Activated T-helper 2 cell treated with anti-CD3 and anti-CD28 coated beads, Interferon-gamma antibody, Interleukin-2, Interleukin-4, amounts not matched to agents 10 μg/mL and 5 μg/mL and 100 μg/mL, durations not matched to agents 14 hours and 24 hours and 36 hours (primary cell): Measurements from ENCODE around the gene PARN. TPM values are rescaled to one million over a fixed set of nuclear protein-coding genes. Genes with fewer than 3 reads are reported as not detected.

Experiments used
- DNase-seq: peaks from one replicate; pipeline ENCODE4 v3.0.0; 2021; ENCODE audit warnings: low spot score
- H3K27ac Mint-ChIP-seq: one replicate; pipeline ENCODE4 v1.8.0; 2021; ENCODE audit warnings: mixed read lengths
- H3K27me3 Mint-ChIP-seq: one replicate; pipeline ENCODE4 v1.8.0; 2021; ENCODE audit warnings: low read depth, mixed read lengths
- H3K36me3 Mint-ChIP-seq: one replicate; pipeline ENCODE4 v1.8.0; 2021; ENCODE audit warnings: low read depth, mixed read lengths
- H3K4me1 Mint-ChIP-seq: one replicate; pipeline ENCODE4 v1.8.0; 2021; ENCODE audit warnings: low read depth, mixed read lengths
- H3K4me3 Mint-ChIP-seq: one replicate; pipeline ENCODE4 v1.8.0; 2021; ENCODE audit warnings: low read depth, mild to moderate bottlenecking, moderate library complexity, mixed read lengths
- H3K9me3 Mint-ChIP-seq: one replicate; pipeline ENCODE4 v1.8.0; 2021; ENCODE audit warnings: mixed read lengths
- intact Hi-C: fragments of 100-400 bp; cut with micrococcal nuclease; formaldehyde crosslinking; loops from one replicate; pipeline ENCODE4 v1.15.1; 2023
- total RNA-seq: library from RNA; stranded (reverse); gene quantifications from 2 replicates; pipeline ENCODE4 v1.2.3, GENCODE V29; 2022

Gene PARN
- total RNA-seq, 1 donor from 2014 or later = 56.6 TPM

- no peak for DNase-seq
- intact Hi-C loops = no loop called here
- H3K27ac Mint-ChIP-seq = no peak overlapping the region
- no peak overlapping the region for H3K4me3 Mint-ChIP-seq
- peaks cover 3% of the 10 kb centered on the region for H3K9me3 Mint-ChIP-seq
- no peaks in the 10 kb centered on the region for H3K27me3 Mint-ChIP-seq
- peaks cover 17% of the 10 kb centered on the region for H3K36me3 Mint-ChIP-seq
- H3K4me1 Mint-ChIP-seq = no peaks in the 10 kb centered on the region
These were observed 156.6 kb downstream of the PARN start for GRCh38 chr16:14473488-14473887.

GRCh38 chr16:14472357-14472756 lies 157.7 kb downstream of the PARN start:
- intact Hi-C loops = no loop called here
- Mint-ChIP-seq H3K27ac (no peak overlapping the region), H3K4me3 (no peak overlapping the region), H3K4me1 (no peaks in the 10 kb centered on the region), H3K9me3 (no peaks in the 10 kb centered on the region), H3K27me3 (no peaks in the 10 kb centered on the region), H3K36me3 (peaks cover 9% of the 10 kb centered on the region)
- DNase-seq = no peak

- no peaks in the 10 kb centered on the region for H3K4me1 Mint-ChIP-seq
- H3K9me3 Mint-ChIP-seq = no peaks in the 10 kb centered on the region
- H3K27ac Mint-ChIP-seq = no peak overlapping the region
- no peak overlapping the region for H3K4me3 Mint-ChIP-seq
- no peak for DNase-seq
- intact Hi-C loops = no loop called here
- H3K36me3 Mint-ChIP-seq = peaks cover 11% of the 10 kb centered on the region
- no peaks in the 10 kb centered on the region for H3K27me3 Mint-ChIP-seq
These were observed 159.3 kb downstream of the PARN start for GRCh38 chr16:14470788-14471187.

GRCh38 chr16:14465799-14466198 lies 164.3 kb downstream of the PARN start:
- no peaks in the 10 kb centered on the region for H3K27me3 Mint-ChIP-seq
- no peak overlapping the region for H3K4me3 Mint-ChIP-seq
- intact Hi-C loops = no loop called here
- DNase-seq = no peak
- peaks cover 50% of the 10 kb centered on the region for H3K36me3 Mint-ChIP-seq
- no peak overlapping the region for H3K27ac Mint-ChIP-seq
- H3K9me3 Mint-ChIP-seq = peaks cover 14% of the 10 kb centered on the region
- H3K4me1 Mint-ChIP-seq = peaks cover 2% of the 10 kb centered on the region

- H3K4me1 Mint-ChIP-seq = peaks cover 2% of the 10 kb centered on the region
- no peak overlapping the region for H3K4me3 Mint-ChIP-seq
- H3K9me3 Mint-ChIP-seq = peaks cover 14% of the 10 kb centered on the region
- peaks cover 53% of the 10 kb centered on the region for H3K36me3 Mint-ChIP-seq
- intact Hi-C loops = no loop called here
- H3K27ac Mint-ChIP-seq = no peak overlapping the region
- no peaks in the 10 kb centered on the region for H3K27me3 Mint-ChIP-seq
- no peak for DNase-seq
These were observed 165.3 kb downstream of the PARN start for GRCh38 chr16:14464796-14465195.

GRCh38 chr16:14464192-14464591 lies 165.9 kb downstream of the PARN start:
- intact Hi-C loops = no loop called here
- no peak for DNase-seq
- H3K36me3 Mint-ChIP-seq = peaks cover 53% of the 10 kb centered on the region
- H3K9me3 Mint-ChIP-seq = peaks cover 14% of the 10 kb centered on the region
- no peak overlapping the region for H3K27ac Mint-ChIP-seq
- no peak overlapping the region for H3K4me3 Mint-ChIP-seq
- H3K4me1 Mint-ChIP-seq = peaks cover 2% of the 10 kb centered on the region
- H3K27me3 Mint-ChIP-seq = no peaks in the 10 kb centered on the region

- H3K27ac Mint-ChIP-seq = no peak overlapping the region
- peaks cover 14% of the 10 kb centered on the region for H3K9me3 Mint-ChIP-seq
- H3K4me3 Mint-ChIP-seq = no peak overlapping the region
- DNase-seq = no peak
- no peaks in the 10 kb centered on the region for H3K27me3 Mint-ChIP-seq
- peaks cover 53% of the 10 kb centered on the region for H3K36me3 Mint-ChIP-seq
- H3K4me1 Mint-ChIP-seq = peaks cover 2% of the 10 kb centered on the region
- intact Hi-C loops = no loop called here
These were observed 167.2 kb downstream of the PARN start for GRCh38 chr16:14462811-14463210.

- no peaks in the 10 kb centered on the region for H3K27me3 Mint-ChIP-seq
These were observed 169.3 kb downstream of the PARN start for GRCh38 chr16:14460726-14461125.

GRCh38 chr16:14458576-14458975 lies 171.5 kb downstream of the PARN start:
- Mint-ChIP-seq H3K4me3 (no peak overlapping the region), H3K4me1 (peaks cover 2% of the 10 kb centered on the region), H3K9me3 (peaks cover 9% of the 10 kb centered on the region), H3K27ac (no peak overlapping the region), H3K27me3 (no peaks in the 10 kb centered on the region), H3K36me3 (peaks cover 29% of the 10 kb centered on the region)
- DNase-seq = no peak
- intact Hi-C loops = no loop called here

More at GRCh38 chr16:14460726-14461125, 169.3 kb downstream of the PARN start:
- H3K4me1 Mint-ChIP-seq = peaks cover 2% of the 10 kb centered on the region
- DNase-seq = no peak
- peaks cover 14% of the 10 kb centered on the region for H3K9me3 Mint-ChIP-seq
- H3K4me3 Mint-ChIP-seq = no peak overlapping the region
- intact Hi-C loops = no loop called here
- peaks cover 42% of the 10 kb centered on the region for H3K36me3 Mint-ChIP-seq
- no peak overlapping the region for H3K27ac Mint-ChIP-seq

GRCh38 chr16:14456793-14457481 lies 173.1 kb downstream of the PARN start:
- Mint-ChIP-seq H3K36me3 (peaks cover 14% of the 10 kb centered on the region), H3K27ac (no peak overlapping the region), H3K4me1 (peaks cover 2% of the 10 kb centered on the region), H3K4me3 (no peak overlapping the region), H3K9me3 (no peaks in the 10 kb centered on the region), H3K27me3 (no peaks in the 10 kb centered on the region)
- intact Hi-C loops = no loop called here
- no peak for DNase-seq

GRCh38 chr16:14455573-14455972 lies 174.5 kb downstream of the PARN start:
- peaks cover under 1% of the 10 kb centered on the region for H3K36me3 Mint-ChIP-seq

GRCh38 chr16:14454391-14454790 lies 175.7 kb downstream of the PARN start:
- Mint-ChIP-seq H3K27me3 (no peaks in the 10 kb centered on the region), H3K4me3 (no peak overlapping the region), H3K9me3 (no peaks in the 10 kb centered on the region), H3K27ac (no peak overlapping the region), H3K4me1 (no peaks in the 10 kb centered on the region), H3K36me3 (no peaks in the 10 kb centered on the region)
- DNase-seq = no peak
- intact Hi-C loops = no loop called here

More at GRCh38 chr16:14455573-14455972, 174.5 kb downstream of the PARN start:
- Mint-ChIP-seq H3K27ac (no peak overlapping the region), H3K4me1 (no peaks in the 10 kb centered on the region), H3K27me3 (no peaks in the 10 kb centered on the region), H3K4me3 (no peak overlapping the region), H3K9me3 (no peaks in the 10 kb centered on the region)
- intact Hi-C loops = no loop called here
- no peak for DNase-seq

- no peaks in the 10 kb centered on the region for H3K27me3 Mint-ChIP-seq
- no peaks in the 10 kb centered on the region for H3K4me1 Mint-ChIP-seq
- intact Hi-C loops = no loop called here
- no peak overlapping the region for H3K4me3 Mint-ChIP-seq
- no peaks in the 10 kb centered on the region for H3K9me3 Mint-ChIP-seq
- no peaks in the 10 kb centered on the region for H3K36me3 Mint-ChIP-seq
- no peak for DNase-seq
- H3K27ac Mint-ChIP-seq = no peak overlapping the region
These were observed 178.0 kb downstream of the PARN start for GRCh38 chr16:14452066-14452465.

GRCh38 chr16:14450846-14451245 lies 179.2 kb downstream of the PARN start:
- no peak overlapping the region for H3K27ac Mint-ChIP-seq
- H3K27me3 Mint-ChIP-seq = no peaks in the 10 kb centered on the region
- H3K4me3 Mint-ChIP-seq = no peak overlapping the region
- H3K9me3 Mint-ChIP-seq = no peaks in the 10 kb centered on the region
- no peak for DNase-seq
- intact Hi-C loops = no loop called here
- peaks cover 3% of the 10 kb centered on the region for H3K36me3 Mint-ChIP-seq
- no peaks in the 10 kb centered on the region for H3K4me1 Mint-ChIP-seq
